Rectal smooth muscle tissue (tissue), 1 donor: ENCODE data around the gene WAPL.
A peak's percentile ranks its signal among the peaks of the same experiment; 100 is the strongest.
"Not testable (repeated sequence)": the region's sequence is repeated elsewhere in the genome, so short reads cannot be mapped to it uniquely, and the experiment has no call there.

Source experiments
- H3K27ac ChIP-seq: one replicate; pipeline ENCODE4 v1.7.0; 2013; ENCODE audit warnings: low read depth, low read length, inconsistent platforms
- H3K27me3 ChIP-seq: one replicate; pipeline ENCODE4 v1.7.0; 2013; ENCODE audit warnings: low read length; ENCODE audit not compliant: control insufficient read depth, insufficient read depth
- H3K36me3 ChIP-seq: one replicate; pipeline ENCODE4 v1.7.0; 2013; ENCODE audit warnings: low read length; ENCODE audit not compliant: control insufficient read depth, insufficient read depth
- H3K4me1 ChIP-seq: one replicate; pipeline ENCODE4 v1.7.0; 2013; ENCODE audit warnings: low read length; ENCODE audit not compliant: control insufficient read depth, insufficient read depth
- H3K4me3 ChIP-seq: one replicate; pipeline ENCODE4 v1.7.0; 2013; ENCODE audit warnings: low read length
- H3K9ac ChIP-seq: one replicate; pipeline ENCODE4 v1.7.0; 2013; ENCODE audit warnings: low read length

WAPL gene

DNA sequence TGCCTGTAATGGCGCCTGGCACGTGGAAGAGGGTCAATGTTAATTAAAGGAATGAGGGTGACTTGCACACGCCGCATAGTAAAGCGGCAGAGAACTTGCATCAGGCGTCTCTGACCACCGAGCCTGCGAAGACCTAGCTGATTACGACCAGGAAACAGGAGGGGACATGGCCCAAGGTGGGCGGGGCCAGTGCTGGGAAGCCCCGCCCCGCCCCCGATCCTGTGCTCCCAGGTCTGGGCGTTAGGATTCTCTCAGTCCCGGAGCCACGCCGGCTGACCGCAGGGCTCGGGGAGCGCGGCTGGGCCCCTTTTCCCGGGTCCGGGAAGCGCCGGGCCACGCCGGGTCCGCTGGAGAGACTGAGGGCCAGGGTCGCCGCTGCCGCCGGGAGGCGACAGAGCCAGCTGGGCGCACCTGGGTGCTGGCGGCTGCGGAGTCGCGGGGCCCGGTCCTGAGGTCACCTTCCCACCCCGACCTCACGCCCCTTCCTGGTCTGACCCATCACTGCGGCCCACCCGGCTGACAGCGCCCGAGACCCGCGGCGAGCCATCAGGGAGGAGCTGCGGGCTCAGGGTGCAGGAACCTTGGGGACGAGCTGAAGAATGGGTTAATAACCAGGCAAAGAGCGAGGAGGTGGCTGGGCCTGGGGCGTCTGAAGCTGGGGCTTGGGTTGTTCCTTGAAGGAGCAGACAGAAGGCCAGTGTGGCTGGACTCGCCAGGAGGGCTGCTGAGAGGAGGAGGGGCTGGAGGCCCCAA lies 132.0 kb downstream of the WAPL start:
- H3K9ac ChIP-seq, result no peak overlapping the region
- H3K27me3 ChIP-seq, result peaks cover 2% of the 10 kb centered on the region
- no peaks in the 10 kb centered on the region for H3K36me3 ChIP-seq
- peak overlapping the region; percentile 51 for H3K4me3 ChIP-seq
- H3K4me1 ChIP-seq, result no peaks in the 10 kb centered on the region
- no peak overlapping the region for H3K27ac ChIP-seq

- H3K36me3 ChIP-seq, H3K27me3 ChIP-seq, H3K9ac ChIP-seq, H3K4me1 ChIP-seq, H3K27ac ChIP-seq: not testable (repeated sequence)
- peak overlapping the region; percentile 51 for H3K4me3 ChIP-seq
Measured at GRCh38 chr10:86389109-86389440, 132.5 kb downstream of the WAPL start.

DNA sequence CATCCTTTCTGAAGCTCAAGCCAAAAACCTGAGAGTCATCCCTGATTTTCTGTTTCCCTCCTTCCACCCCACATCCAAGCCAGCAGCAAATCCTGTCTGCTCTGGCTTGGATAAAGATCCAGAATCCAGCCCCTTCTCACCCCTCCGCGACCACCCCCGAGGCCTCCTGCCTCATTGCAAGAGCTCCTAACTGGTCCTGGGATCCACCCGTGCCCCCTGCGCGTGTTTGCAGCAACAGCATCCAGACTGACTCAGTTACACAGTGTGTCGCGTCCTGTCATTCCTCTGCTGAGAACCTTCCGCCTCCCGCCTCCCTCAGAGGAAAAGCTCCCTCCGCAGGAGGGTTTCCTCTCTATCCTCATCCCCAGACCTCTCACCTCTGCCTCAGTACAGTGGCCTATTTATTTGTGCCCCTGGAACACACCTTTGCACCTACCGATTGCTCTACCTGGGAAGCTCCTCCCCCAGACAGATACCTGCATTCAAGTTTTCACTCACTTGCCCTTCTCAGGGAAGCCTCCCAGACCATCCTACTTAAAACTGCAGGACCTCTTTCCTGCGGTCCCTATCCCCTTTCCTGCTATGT lies 133.4 kb downstream of the WAPL start:
- Histone ChIP-seq H3K4me1 (no peaks in the 10 kb centered on the region), H3K27me3 (peaks cover 2% of the 10 kb centered on the region), H3K27ac (no peak overlapping the region)

DNA sequence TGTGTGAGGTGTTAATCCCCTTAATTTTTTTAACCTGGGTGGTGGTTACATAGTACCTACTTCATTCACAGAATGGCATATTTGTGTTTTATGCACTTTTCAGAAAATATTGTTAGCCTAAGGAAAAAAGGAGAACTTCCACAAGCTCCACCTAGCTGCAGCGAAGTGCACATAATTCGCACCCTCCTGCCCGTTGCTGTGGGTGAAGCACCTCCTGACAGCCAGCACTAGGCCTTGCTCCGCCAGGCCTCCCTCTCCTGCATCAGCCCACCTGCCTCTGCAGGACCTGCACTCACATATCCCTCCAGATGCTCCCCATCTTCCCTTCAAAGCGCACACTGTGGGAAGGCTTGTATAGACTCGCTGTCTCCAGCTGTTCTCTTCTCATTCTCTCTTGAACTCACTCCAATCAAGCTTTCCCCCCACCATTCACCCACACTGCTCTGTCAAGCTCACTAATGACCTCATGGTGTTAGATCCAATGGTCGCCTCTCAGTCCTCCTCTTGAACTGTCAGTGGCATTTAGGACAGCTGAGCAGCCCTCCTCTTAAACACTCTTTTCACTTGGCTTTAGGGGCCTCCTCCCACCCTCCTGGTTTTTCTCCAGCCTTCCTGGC lies 134.3 kb downstream of the WAPL start:
- Histone ChIP-seq H3K4me1 (no peaks in the 10 kb centered on the region), H3K36me3 (no peaks in the 10 kb centered on the region), H3K4me3 (no peak overlapping the region), H3K9ac (no peak overlapping the region), H3K27ac (no peak overlapping the region), H3K27me3 (peaks cover 2% of the 10 kb centered on the region)

More for the DNA sequence above, 133.4 kb downstream of the WAPL start:
- H3K36me3 ChIP-seq, result no peaks in the 10 kb centered on the region
- H3K4me3 ChIP-seq, result no peak overlapping the region
- no peak overlapping the region for H3K9ac ChIP-seq

GRCh38 chr10:86385806-86386205 lies 135.8 kb downstream of the WAPL start:
- Histone ChIP-seq H3K27me3 (peaks cover 2% of the 10 kb centered on the region), H3K4me3 (no peak overlapping the region), H3K9ac (no peak overlapping the region), H3K27ac (no peak overlapping the region), H3K36me3 (no peaks in the 10 kb centered on the region), H3K4me1 (no peaks in the 10 kb centered on the region)
